ENCODE data around the gene SWI5. TPM values are rescaled to one million over a fixed set of nuclear protein-coding genes. Genes with fewer than 3 reads are reported as not detected.

The SWI5 gene
- total and polyA plus RNA-seq, 2 experiments from 2014 or later = 26.6 to 42.5 TPM

DNA sequence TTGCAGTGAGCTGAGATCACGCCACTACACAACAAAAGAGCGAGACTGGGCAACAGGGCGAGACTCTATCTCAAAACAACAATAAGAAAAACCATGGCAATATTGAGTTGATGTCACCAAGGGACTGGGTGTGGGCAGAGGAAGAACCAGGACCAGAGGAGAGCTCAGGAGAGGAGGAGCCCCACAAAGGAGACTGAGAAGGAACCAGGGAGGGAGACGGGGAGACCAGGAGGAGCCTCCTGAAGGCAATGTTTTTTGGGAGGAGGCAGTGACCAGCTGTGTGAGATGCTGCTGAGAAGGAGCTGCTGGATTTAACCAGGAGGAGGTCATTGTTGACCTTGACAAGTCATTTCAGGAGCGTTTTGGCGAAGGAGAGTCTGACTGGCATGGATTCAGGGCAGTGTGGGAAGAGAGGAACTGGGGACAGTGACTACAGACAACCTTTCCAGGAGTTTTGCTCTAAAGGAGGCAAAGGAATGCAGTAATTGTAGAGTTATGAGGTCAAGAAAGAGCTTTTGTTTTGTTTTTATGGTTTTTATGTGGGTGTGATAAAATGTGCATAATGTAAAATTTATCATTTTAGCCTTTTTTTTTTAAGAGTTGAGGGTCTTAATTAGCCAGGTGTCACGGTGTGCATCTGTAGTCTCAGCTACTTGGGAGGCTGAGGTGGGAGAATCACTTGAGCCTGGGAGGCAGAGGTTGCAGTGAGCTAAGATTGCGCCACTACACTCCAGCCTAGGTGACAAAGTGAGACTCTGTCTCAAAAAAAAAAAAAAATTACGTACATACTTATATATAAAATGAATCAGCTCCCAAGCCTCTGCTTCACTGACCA is 28.3 kb downstream of the SWI5 start:
- Histone ChIP-seq H4K20me1 (replicated peaks; ENCODE audit: insufficient read depth) (no peaks in the 10 kb centered on the region), H3K36me3 (ENCODE audit: insufficient read depth) (0 out of 2 replicates have a peak, but pooled peaks cover 5% of the 10 kb centered on the region), H2AFZ (no peak overlapping the region), H3K4me3 (no peak overlapping the region), H3F3A (replicated peaks; ENCODE audit: low read depth) (no peaks in the 10 kb centered on the region), H3K79me2 (replicated peaks; ENCODE audit: insufficient read depth) (no peaks in the 10 kb centered on the region), H3K27me3 (ENCODE audit: insufficient read depth) (no peaks in the 10 kb centered on the region), H3K27ac (ENCODE audit: low read depth) (no peak overlapping the region), H3K9me2 (ENCODE audit: insufficient read depth) (no peaks in the 10 kb centered on the region), H3K4me2 (no peak overlapping the region), H3K4me1 (ENCODE audit: insufficient read depth) (no peaks in the 10 kb centered on the region)
- ATAC-seq (peak; percentile 25; the same call in 2 of the 3 replicates), DNase-seq (ENCODE audit: low spot score) (no peak)
- Mint-ChIP-seq H3K4me1 (no peaks in the 10 kb centered on the region), H3K4me3 (no peak overlapping the region), H3K9me3 (no peaks in the 10 kb centered on the region), H3K27me3 (ENCODE audit: insufficient read depth, low read depth, poor library complexity) (peaks cover 8% of the 10 kb centered on the region), H3K36me3 (ENCODE audit: low read depth) (peaks cover 14% of the 10 kb centered on the region), H3K27ac (no peak overlapping the region; the same call in 1 of the 2 replicates)
- TF ChIP-seq EZH2phosphoT487 (IDR thresholded peaks at IDR 0.05; ENCODE audit: unreplicated experiment) = no peak
- no peak for TF ChIP-seq NANOG (IDR thresholded peaks at IDR 0.05; ENCODE audit: borderline replicate concordance)
- no peak for TF ChIP-seq REST (IDR thresholded peaks at IDR 0.05; ENCODE audit: unreplicated experiment)
- TF ChIP-seq, protein P1, sequence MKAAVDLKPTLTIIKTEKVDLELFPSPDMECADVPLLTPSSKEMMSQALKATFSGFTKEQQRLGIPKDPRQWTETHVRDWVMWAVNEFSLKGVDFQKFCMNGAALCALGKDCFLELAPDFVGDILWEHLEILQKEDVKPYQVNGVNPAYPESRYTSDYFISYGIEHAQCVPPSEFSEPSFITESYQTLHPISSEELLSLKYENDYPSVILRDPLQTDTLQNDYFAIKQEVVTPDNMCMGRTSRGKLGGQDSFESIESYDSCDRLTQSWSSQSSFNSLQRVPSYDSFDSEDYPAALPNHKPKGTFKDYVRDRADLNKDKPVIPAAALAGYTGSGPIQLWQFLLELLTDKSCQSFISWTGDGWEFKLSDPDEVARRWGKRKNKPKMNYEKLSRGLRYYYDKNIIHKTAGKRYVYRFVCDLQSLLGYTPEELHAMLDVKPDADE (IDR thresholded peaks at IDR 0.05) = no peak
- TF ChIP-seq ZNF331 (CRISPR knock-in tag; IDR thresholded peaks at IDR 0.05; ENCODE audit: low read depth) = no peak
- TF ChIP-seq CREB1 (CRISPR knock-in tag; IDR thresholded peaks at IDR 0.05; ENCODE audit: low read depth) = no peak
- no peak for TF ChIP-seq STAT1 (IDR thresholded peaks at IDR 0.05; ENCODE audit: unreplicated experiment)
- no peak for TF ChIP-seq JUNB (IDR thresholded peaks at IDR 0.05; ENCODE audit: unreplicated experiment)
- no peak for TF ChIP-seq EZH2 (IDR thresholded peaks at IDR 0.05; ENCODE audit: low read depth, unreplicated experiment)
- no peak for TF ChIP-seq ZNF114 (CRISPR knock-in tag; IDR thresholded peaks at IDR 0.05)

- Histone ChIP-seq H3K4me1 (ENCODE audit: insufficient read depth) (no peaks in the 10 kb centered on the region), H3K79me2 (replicated peaks; ENCODE audit: insufficient read depth) (no peaks in the 10 kb centered on the region), H3K27me3 (ENCODE audit: insufficient read depth) (no peaks in the 10 kb centered on the region), H3K9me2 (ENCODE audit: insufficient read depth) (no peaks in the 10 kb centered on the region), H2AFZ (no peak overlapping the region), H3K4me3 (no peak overlapping the region), H3K4me2 (no peak overlapping the region), H3K27ac (ENCODE audit: low read depth) (no peak overlapping the region), H3K36me3 (ENCODE audit: insufficient read depth) (0 out of 2 replicates have a peak, but pooled peaks cover 8% of the 10 kb centered on the region), H3F3A (replicated peaks; ENCODE audit: low read depth) (no peaks in the 10 kb centered on the region), H4K20me1 (replicated peaks; ENCODE audit: insufficient read depth) (no peaks in the 10 kb centered on the region)
- DNase-seq (ENCODE audit: low spot score) (no peak), ATAC-seq (no peak; the same call in 2 of the 3 replicates)
- Mint-ChIP-seq H3K36me3 (ENCODE audit: low read depth) (peaks cover 20% of the 10 kb centered on the region), H3K27me3 (ENCODE audit: insufficient read depth, low read depth, poor library complexity) (peaks cover 8% of the 10 kb centered on the region), H3K9me3 (no peaks in the 10 kb centered on the region), H3K4me1 (no peaks in the 10 kb centered on the region), H3K27ac (no peak overlapping the region), H3K4me3 (no peak overlapping the region)
- TF ChIP-seq CREB1 (CRISPR knock-in tag; IDR thresholded peaks at IDR 0.05; ENCODE audit: low read depth) (no peak), REST (IDR thresholded peaks at IDR 0.05; ENCODE audit: unreplicated experiment) (no peak), NANOG (IDR thresholded peaks at IDR 0.05; ENCODE audit: borderline replicate concordance) (no peak), EZH2phosphoT487 (IDR thresholded peaks at IDR 0.05; ENCODE audit: unreplicated experiment) (no peak), JUNB (IDR thresholded peaks at IDR 0.05; ENCODE audit: unreplicated experiment) (no peak), EZH2 (IDR thresholded peaks at IDR 0.05; ENCODE audit: low read depth, unreplicated experiment) (no peak), ZNF331 (CRISPR knock-in tag; IDR thresholded peaks at IDR 0.05; ENCODE audit: low read depth) (no peak)
- TF ChIP-seq, protein P1 (IDR thresholded peaks at IDR 0.05) = no peak
Measured at GRCh38 chr9:128304971-128305288, 28.9 kb downstream of the SWI5 start.
